Measurements from ENCODE around the gene NRP1. TPM values are rescaled to one million over a fixed set of nuclear protein-coding genes. Genes with fewer than 3 reads are reported as not detected.

The NRP1 gene
- total RNA-seq, 1 experiment from 2014 or later: 3.0 TPM

DNA sequence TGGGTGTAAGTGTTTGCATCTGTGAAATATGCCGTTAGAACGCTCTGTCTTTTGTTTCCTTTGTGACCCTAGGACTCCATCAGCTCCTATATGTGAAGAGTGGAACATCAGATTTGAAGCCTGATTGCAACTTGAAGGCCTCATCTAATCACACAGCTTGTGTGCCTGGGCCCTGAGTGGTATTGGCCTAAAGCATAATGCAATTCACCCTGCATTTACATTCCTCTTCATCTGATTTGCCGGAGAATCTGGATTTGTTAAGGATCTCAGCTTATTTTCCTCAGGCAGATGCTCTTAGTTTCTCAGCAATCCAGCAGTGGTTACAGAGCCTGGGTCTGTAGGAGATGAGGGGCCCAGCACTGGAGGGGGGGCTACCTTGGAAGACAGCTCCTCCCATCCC lies 193.2 kb downstream of the NRP1 start:
- POLR2A ChIA-PET: no interaction called here
- ATAC-seq (no peak), DNase-seq (ENCODE audit: low spot score) (no peak)
- CTCF ChIA-PET: interaction anchor here (1.5 kb wide), 1 partner anchor 345 kb away, joined by 3 read pairs; no protein-coding TSS in a partner anchor
- H3K27ac Mint-ChIP-seq: no peak overlapping the region
- no peaks in the 10 kb centered on the region for H3K36me3 Mint-ChIP-seq
- H3K27me3 Mint-ChIP-seq (ENCODE audit: low read depth): no peaks in the 10 kb centered on the region
- TF ChIP-seq PRRX2 (CRISPR knock-in tag; IDR thresholded peaks at IDR 0.05) (no peak), MYBL2 (CRISPR knock-in tag; IDR thresholded peaks at IDR 0.05) (no peak), NFE2L1 (CRISPR knock-in tag; IDR thresholded peaks at IDR 0.05) (no peak), NR1H2 (CRISPR knock-in tag; IDR thresholded peaks at IDR 0.05) (no peak), ESRRA (CRISPR knock-in tag; IDR thresholded peaks at IDR 0.05; ENCODE audit: borderline replicate concordance) (no peak), FOXK1 (CRISPR knock-in tag; IDR thresholded peaks at IDR 0.05) (no peak), NR3C1 (CRISPR knock-in tag; conservative IDR thresholded peaks at IDR 0.05; ENCODE audit: low read depth) (no peak), CREB1 (CRISPR knock-in tag; IDR thresholded peaks at IDR 0.05) (no peak), OVOL2 (CRISPR knock-in tag; IDR thresholded peaks at IDR 0.05; ENCODE audit: borderline replicate concordance) (no peak), CBFB (CRISPR knock-in tag; IDR thresholded peaks at IDR 0.05; ENCODE audit: low read depth) (no peak), ATF1 (CRISPR knock-in tag; IDR thresholded peaks at IDR 0.05) (no peak), GTF2I (CRISPR knock-in tag; conservative IDR thresholded peaks at IDR 0.05) (no peak), SOX15 (CRISPR knock-in tag; IDR thresholded peaks at IDR 0.05) (no peak), JUN (CRISPR knock-in tag; IDR thresholded peaks at IDR 0.05) (no peak), MXD4 (CRISPR knock-in tag; IDR thresholded peaks at IDR 0.05; ENCODE audit: borderline replicate concordance) (no peak)
- TF ChIP-seq, protein P1, sequence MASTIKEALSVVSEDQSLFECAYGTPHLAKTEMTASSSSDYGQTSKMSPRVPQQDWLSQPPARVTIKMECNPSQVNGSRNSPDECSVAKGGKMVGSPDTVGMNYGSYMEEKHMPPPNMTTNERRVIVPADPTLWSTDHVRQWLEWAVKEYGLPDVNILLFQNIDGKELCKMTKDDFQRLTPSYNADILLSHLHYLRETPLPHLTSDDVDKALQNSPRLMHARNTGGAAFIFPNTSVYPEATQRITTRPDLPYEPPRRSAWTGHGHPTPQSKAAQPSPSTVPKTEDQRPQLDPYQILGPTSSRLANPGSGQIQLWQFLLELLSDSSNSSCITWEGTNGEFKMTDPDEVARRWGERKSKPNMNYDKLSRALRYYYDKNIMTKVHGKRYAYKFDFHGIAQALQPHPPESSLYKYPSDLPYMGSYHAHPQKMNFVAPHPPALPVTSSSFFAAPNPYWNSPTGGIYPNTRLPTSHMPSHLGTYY (CRISPR knock-in tag; IDR thresholded peaks at IDR 0.05): no peak
- TF ChIP-seq, protein P2, sequence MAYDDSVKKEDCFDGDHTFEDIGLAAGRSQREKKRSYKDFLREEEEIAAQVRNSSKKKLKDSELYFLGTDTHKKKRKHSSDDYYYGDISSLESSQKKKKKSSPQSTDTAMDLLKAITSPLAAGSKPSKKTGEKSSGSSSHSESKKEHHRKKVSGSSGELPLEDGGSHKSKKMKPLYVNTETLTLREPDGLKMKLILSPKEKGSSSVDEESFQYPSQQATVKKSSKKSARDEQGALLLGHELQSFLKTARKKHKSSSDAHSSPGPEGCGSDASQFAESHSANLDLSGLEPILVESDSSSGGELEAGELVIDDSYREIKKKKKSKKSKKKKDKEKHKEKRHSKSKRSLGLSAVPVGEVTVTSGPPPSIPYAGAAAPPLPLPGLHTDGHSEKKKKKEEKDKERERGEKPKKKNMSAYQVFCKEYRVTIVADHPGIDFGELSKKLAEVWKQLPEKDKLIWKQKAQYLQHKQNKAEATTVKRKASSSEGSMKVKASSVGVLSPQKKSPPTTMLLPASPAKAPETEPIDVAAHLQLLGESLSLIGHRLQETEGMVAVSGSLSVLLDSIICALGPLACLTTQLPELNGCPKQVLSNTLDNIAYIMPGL (CRISPR knock-in tag; IDR thresholded peaks at IDR 0.05): no peak
- TF ChIP-seq, protein P3, sequence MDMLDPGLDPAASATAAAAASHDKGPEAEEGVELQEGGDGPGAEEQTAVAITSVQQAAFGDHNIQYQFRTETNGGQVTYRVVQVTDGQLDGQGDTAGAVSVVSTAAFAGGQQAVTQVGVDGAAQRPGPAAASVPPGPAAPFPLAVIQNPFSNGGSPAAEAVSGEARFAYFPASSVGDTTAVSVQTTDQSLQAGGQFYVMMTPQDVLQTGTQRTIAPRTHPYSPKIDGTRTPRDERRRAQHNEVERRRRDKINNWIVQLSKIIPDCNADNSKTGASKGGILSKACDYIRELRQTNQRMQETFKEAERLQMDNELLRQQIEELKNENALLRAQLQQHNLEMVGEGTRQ (CRISPR knock-in tag; IDR thresholded peaks at IDR 0.05): no peak
- TF ChIP-seq, protein P4, sequence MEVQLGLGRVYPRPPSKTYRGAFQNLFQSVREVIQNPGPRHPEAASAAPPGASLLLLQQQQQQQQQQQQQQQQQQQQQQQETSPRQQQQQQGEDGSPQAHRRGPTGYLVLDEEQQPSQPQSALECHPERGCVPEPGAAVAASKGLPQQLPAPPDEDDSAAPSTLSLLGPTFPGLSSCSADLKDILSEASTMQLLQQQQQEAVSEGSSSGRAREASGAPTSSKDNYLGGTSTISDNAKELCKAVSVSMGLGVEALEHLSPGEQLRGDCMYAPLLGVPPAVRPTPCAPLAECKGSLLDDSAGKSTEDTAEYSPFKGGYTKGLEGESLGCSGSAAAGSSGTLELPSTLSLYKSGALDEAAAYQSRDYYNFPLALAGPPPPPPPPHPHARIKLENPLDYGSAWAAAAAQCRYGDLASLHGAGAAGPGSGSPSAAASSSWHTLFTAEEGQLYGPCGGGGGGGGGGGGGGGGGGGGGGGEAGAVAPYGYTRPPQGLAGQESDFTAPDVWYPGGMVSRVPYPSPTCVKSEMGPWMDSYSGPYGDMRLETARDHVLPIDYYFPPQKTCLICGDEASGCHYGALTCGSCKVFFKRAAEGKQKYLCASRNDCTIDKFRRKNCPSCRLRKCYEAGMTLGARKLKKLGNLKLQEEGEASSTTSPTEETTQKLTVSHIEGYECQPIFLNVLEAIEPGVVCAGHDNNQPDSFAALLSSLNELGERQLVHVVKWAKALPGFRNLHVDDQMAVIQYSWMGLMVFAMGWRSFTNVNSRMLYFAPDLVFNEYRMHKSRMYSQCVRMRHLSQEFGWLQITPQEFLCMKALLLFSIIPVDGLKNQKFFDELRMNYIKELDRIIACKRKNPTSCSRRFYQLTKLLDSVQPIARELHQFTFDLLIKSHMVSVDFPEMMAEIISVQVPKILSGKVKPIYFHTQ (CRISPR knock-in tag; IDR thresholded peaks at IDR 0.05): no peak
- TF ChIP-seq, protein P5, sequence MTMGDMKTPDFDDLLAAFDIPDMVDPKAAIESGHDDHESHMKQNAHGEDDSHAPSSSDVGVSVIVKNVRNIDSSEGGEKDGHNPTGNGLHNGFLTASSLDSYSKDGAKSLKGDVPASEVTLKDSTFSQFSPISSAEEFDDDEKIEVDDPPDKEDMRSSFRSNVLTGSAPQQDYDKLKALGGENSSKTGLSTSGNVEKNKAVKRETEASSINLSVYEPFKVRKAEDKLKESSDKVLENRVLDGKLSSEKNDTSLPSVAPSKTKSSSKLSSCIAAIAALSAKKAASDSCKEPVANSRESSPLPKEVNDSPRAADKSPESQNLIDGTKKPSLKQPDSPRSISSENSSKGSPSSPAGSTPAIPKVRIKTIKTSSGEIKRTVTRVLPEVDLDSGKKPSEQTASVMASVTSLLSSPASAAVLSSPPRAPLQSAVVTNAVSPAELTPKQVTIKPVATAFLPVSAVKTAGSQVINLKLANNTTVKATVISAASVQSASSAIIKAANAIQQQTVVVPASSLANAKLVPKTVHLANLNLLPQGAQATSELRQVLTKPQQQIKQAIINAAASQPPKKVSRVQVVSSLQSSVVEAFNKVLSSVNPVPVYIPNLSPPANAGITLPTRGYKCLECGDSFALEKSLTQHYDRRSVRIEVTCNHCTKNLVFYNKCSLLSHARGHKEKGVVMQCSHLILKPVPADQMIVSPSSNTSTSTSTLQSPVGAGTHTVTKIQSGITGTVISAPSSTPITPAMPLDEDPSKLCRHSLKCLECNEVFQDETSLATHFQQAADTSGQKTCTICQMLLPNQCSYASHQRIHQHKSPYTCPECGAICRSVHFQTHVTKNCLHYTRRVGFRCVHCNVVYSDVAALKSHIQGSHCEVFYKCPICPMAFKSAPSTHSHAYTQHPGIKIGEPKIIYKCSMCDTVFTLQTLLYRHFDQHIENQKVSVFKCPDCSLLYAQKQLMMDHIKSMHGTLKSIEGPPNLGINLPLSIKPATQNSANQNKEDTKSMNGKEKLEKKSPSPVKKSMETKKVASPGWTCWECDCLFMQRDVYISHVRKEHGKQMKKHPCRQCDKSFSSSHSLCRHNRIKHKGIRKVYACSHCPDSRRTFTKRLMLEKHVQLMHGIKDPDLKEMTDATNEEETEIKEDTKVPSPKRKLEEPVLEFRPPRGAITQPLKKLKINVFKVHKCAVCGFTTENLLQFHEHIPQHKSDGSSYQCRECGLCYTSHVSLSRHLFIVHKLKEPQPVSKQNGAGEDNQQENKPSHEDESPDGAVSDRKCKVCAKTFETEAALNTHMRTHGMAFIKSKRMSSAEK (CRISPR knock-in tag; IDR thresholded peaks at IDR 0.05; ENCODE audit: borderline replicate concordance): no peak
- peaks cover 2% of the 10 kb centered on the region; the same call in 1 of the 2 replicates for H3K9me3 Mint-ChIP-seq
- H3K4me3 Mint-ChIP-seq: no peak overlapping the region
- 0 out of 2 replicates have a peak, but pooled peaks cover 2% of the 10 kb centered on the region for H3K4me1 Mint-ChIP-seq

Measured in WTC11 (cell line).